ENCODE results near the gene SMARCC1.
"Not testable (repeated sequence)": the region's sequence is repeated elsewhere in the genome, so short reads cannot be mapped to it uniquely, and the experiment has no call there.

SMARCC1 gene

GRCh38 chr3:47772047-47772446, 9.6 kb downstream of the SMARCC1 start:
- H3K4me1 ChIP-seq, result no peaks in the 10 kb centered on the region
- no peaks in the 10 kb centered on the region for H3K36me3 ChIP-seq (ENCODE audit: control insufficient read depth, insufficient read depth, low read length)
- H2AFZ ChIP-seq, result no peak overlapping the region
- TF ChIP-seq, protein P1, sequence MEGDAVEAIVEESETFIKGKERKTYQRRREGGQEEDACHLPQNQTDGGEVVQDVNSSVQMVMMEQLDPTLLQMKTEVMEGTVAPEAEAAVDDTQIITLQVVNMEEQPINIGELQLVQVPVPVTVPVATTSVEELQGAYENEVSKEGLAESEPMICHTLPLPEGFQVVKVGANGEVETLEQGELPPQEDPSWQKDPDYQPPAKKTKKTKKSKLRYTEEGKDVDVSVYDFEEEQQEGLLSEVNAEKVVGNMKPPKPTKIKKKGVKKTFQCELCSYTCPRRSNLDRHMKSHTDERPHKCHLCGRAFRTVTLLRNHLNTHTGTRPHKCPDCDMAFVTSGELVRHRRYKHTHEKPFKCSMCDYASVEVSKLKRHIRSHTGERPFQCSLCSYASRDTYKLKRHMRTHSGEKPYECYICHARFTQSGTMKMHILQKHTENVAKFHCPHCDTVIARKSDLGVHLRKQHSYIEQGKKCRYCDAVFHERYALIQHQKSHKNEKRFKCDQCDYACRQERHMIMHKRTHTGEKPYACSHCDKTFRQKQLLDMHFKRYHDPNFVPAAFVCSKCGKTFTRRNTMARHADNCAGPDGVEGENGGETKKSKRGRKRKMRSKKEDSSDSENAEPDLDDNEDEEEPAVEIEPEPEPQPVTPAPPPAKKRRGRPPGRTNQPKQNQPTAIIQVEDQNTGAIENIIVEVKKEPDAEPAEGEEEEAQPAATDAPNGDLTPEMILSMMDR (IDR thresholded peaks at IDR 0.05), result no peak
- H3K27me3 ChIP-seq (ENCODE audit: control insufficient read depth, insufficient read depth, low read length), result no peaks in the 10 kb centered on the region
- no peak overlapping the region for H3K4me2 ChIP-seq (ENCODE audit: low read length)
- H3K79me2 ChIP-seq, result peaks cover 75% of the 10 kb centered on the region
- H3K9me3 ChIP-seq (ENCODE audit: control insufficient read depth, low read length), result no peaks in the 10 kb centered on the region
- no peak overlapping the region for H3K27ac ChIP-seq
- H3K9ac ChIP-seq, result no peak overlapping the region
- no peak overlapping the region for H3K4me3 ChIP-seq (ENCODE audit: low read depth, low read length)

DNA sequence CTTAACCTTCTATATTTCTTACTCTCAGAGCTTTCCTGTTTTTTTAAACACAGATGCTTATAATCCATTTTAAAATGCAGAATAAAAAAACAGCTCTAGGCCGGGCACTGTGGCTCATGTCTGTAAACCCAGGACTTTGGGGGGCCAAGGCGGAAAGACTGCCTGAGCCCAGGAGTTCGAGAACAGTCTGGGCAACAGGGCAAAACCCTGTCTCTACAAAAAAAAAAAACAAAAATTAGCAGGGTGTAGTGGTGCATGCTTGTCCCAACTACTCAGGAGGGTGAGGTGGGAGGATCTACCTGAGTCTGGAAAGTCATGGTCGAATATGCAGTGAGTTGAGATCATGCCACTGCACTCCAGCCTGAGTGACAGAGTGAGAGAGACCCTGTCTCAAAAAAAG, 15.5 kb downstream of the SMARCC1 start:
- TF ChIP-seq, protein P1 (IDR thresholded peaks at IDR 0.05), result no peak
- Histone ChIP-seq H3K9me3 (ENCODE audit: control insufficient read depth, low read length) (no peaks in the 10 kb centered on the region), H3K36me3 (ENCODE audit: control insufficient read depth, insufficient read depth, low read length) (no peaks in the 10 kb centered on the region), H3K9ac (no peak overlapping the region), H3K4me1 (no peaks in the 10 kb centered on the region), H3K4me3 (ENCODE audit: low read depth, low read length) (no peak overlapping the region), H3K79me2 (peaks cover 42% of the 10 kb centered on the region), H3K4me2 (ENCODE audit: low read length) (no peak overlapping the region), H3K27me3 (ENCODE audit: control insufficient read depth, insufficient read depth, low read length) (no peaks in the 10 kb centered on the region), H3K27ac (no peak overlapping the region), H2AFZ (no peak overlapping the region)

DNA sequence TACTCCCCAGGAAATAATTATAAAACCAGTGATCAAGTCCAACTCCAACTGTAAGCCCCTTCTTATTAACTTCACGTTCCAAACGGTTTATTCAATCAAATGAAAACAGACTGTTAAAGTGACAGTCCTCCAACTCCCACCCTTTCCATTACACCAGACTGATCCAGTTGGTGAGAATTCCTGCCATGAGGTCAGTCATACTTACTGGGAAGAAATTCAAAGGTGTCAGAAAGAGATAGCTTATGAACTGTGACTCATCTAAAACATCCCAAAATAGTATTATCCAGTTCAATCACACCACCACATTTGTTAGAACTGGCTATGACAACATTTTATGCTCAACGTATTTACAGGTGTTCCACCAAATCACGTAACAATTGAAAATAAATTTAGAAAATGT, 19.5 kb downstream of the SMARCC1 start:
- no peak overlapping the region for H3K4me3 ChIP-seq (ENCODE audit: low read depth, low read length)

DNA sequence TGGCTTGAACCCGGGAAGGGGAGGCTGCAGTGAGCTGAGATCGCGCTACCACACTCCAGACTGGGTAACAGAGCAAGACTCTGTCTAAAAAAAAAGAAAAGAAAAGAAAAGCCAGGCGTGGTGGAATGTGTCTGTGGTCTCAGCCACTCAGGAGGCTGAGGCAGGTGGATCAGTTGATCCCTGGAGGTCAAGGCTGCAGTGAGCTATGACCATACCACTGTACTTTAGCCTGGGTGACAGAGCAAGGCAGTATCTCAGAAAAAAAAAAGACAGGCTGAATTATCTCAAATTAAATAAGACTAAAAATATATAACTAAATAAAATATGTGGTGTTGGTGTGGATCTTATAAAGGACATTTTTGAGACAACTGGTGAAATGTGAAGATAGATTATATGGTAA, 20.6 kb downstream of the SMARCC1 start:
- H3K4me2 ChIP-seq (ENCODE audit: low read length), result no peak overlapping the region
- H3K27me3 ChIP-seq (ENCODE audit: control insufficient read depth, insufficient read depth, low read length), result no peaks in the 10 kb centered on the region
- TF ChIP-seq, protein P1 (IDR thresholded peaks at IDR 0.05), result no peak
- no peaks in the 10 kb centered on the region for H3K36me3 ChIP-seq (ENCODE audit: control insufficient read depth, insufficient read depth, low read length)
- H3K9ac ChIP-seq, result no peak overlapping the region
- H3K9me3 ChIP-seq (ENCODE audit: control insufficient read depth, low read length), result no peaks in the 10 kb centered on the region
- H3K27ac ChIP-seq, result no peak overlapping the region
- peaks cover 31% of the 10 kb centered on the region for H3K79me2 ChIP-seq
- no peaks in the 10 kb centered on the region for H3K4me1 ChIP-seq
- H3K4me3 ChIP-seq (ENCODE audit: low read depth, low read length), result no peak overlapping the region
- no peak overlapping the region for H2AFZ ChIP-seq

More for the DNA sequence above, 19.5 kb downstream of the SMARCC1 start:
- no peaks in the 10 kb centered on the region for H3K9me3 ChIP-seq (ENCODE audit: control insufficient read depth, low read length)
- H3K9ac ChIP-seq, result no peak overlapping the region
- TF ChIP-seq, protein P1 (IDR thresholded peaks at IDR 0.05), result no peak
- no peak overlapping the region for H3K27ac ChIP-seq
- no peaks in the 10 kb centered on the region for H3K4me1 ChIP-seq
- H3K36me3 ChIP-seq (ENCODE audit: control insufficient read depth, insufficient read depth, low read length), result no peaks in the 10 kb centered on the region
- no peak overlapping the region for H2AFZ ChIP-seq
- H3K79me2 ChIP-seq, result peaks cover 28% of the 10 kb centered on the region
- H3K4me2 ChIP-seq (ENCODE audit: low read length), result no peak overlapping the region
- H3K27me3 ChIP-seq (ENCODE audit: control insufficient read depth, insufficient read depth, low read length), result no peaks in the 10 kb centered on the region

GRCh38 chr3:47760207-47760606, 21.5 kb downstream of the SMARCC1 start:
- not testable (repeated sequence) for H3K4me1 ChIP-seq; H3K9me3 ChIP-seq (ENCODE audit: control insufficient read depth, low read length); H3K9ac ChIP-seq; H3K36me3 ChIP-seq (ENCODE audit: control insufficient read depth, insufficient read depth, low read length); H3K4me2 ChIP-seq (ENCODE audit: low read length); H3K27ac ChIP-seq; H2AFZ ChIP-seq; H3K4me3 ChIP-seq (ENCODE audit: low read depth, low read length); H3K27me3 ChIP-seq (ENCODE audit: control insufficient read depth, insufficient read depth, low read length)
- H3K79me2 ChIP-seq, result peaks cover 28% of the 10 kb centered on the region

Measured in parathyroid adenoma (tissue), 2 donors.